ENCODE results near the gene TP53.

Gene TP53

GRCh38 chr17:7700510-7700909 is 13.2 kb upstream of the TP53 start:
- TF ChIP-seq ZNF658 (tag by site-specific recombination; IDR thresholded peaks at IDR 0.05) (no peak), ZNF292 (tag by site-specific recombination; IDR thresholded peaks at IDR 0.05; ENCODE audit: borderline replicate concordance, low read depth) (no peak), ZNF362 (tag by site-specific recombination; IDR thresholded peaks at IDR 0.05) (no peak), ZNF26 (tag by site-specific recombination; IDR thresholded peaks at IDR 0.05) (no peak), SALL2 (tag by site-specific recombination; IDR thresholded peaks at IDR 0.05; ENCODE audit: borderline replicate concordance) (no peak), ZBTB21 (tag by site-specific recombination; IDR thresholded peaks at IDR 0.05) (no peak), ZSCAN30 (tag by site-specific recombination; IDR thresholded peaks at IDR 0.05) (no peak), ZNF398 (tag by site-specific recombination; IDR thresholded peaks at IDR 0.05) (no peak), ZFP3 (tag by site-specific recombination; IDR thresholded peaks at IDR 0.05; ENCODE audit: low read depth) (no peak), MEIS1 (CRISPR knock-in tag; IDR thresholded peaks at IDR 0.05; ENCODE audit: borderline replicate concordance) (no peak), ELK4 (IDR thresholded peaks at IDR 0.05; ENCODE audit: borderline replicate concordance, low read depth, low read length) (no peak), TCF7L2 (IDR thresholded peaks at IDR 0.05; ENCODE audit: borderline replicate concordance, low read depth, low read length) (no peak), ZNF791 (tag by site-specific recombination; IDR thresholded peaks at IDR 0.05) (no peak), ZIC2 (tag by site-specific recombination; IDR thresholded peaks at IDR 0.05) (no peak), ZNF132 (tag by site-specific recombination; IDR thresholded peaks at IDR 0.05; ENCODE audit: borderline replicate concordance) (no peak), PRDM2 (tag by site-specific recombination; IDR thresholded peaks at IDR 0.05; ENCODE audit: borderline replicate concordance) (no peak), EGR2 (tag by site-specific recombination; IDR thresholded peaks at IDR 0.05; ENCODE audit: low read depth) (no peak), ZSCAN5A (tag by site-specific recombination; IDR thresholded peaks at IDR 0.05) (no peak), ZNF24 (tag by site-specific recombination; IDR thresholded peaks at IDR 0.05) (no peak)
- ChIA-PET POLR2A (interaction anchor here (0.7 to 7.9 kb wide), 2 partner anchors 13 to 278 kb away, joined by 4 to 111 read pairs; partner anchors contain the start of genes TP53 and WRAP53), CTCF (interaction anchor here (7.3 kb wide), 1 partner anchor 12 kb away, joined by 45 read pairs; the partner anchor contains the start of genes TP53 and WRAP53)
- Histone ChIP-seq H3K36me3 (ENCODE audit: control insufficient read depth in 2 of 2, insufficient read depth in 1 of 2, low read length in 2 of 2) (peaks cover 8 to 51% of the 10 kb centered on the region in 2 experiments; a peak in 2 of 3 replicates), H3K9me3 (ENCODE audit: control insufficient read depth, insufficient read depth, low read depth, low read length) (no peaks in the 10 kb centered on the region), H3K27ac (ENCODE audit: extremely low read depth, low read depth, low read length) (no peak overlapping the region), H3K4me1 (ENCODE audit: control insufficient read depth, insufficient read depth, low read length) (peaks cover 8% of the 10 kb centered on the region; the same call in 1 of the 2 replicates), H3K4me3 (ENCODE audit: low read depth, low read length) (no peak overlapping the region)
